ENCODE results near the gene SEMA4F.

The SEMA4F gene

GRCh38 chr2:74668087-74668486 lies 14.0 kb downstream of the SEMA4F start:
- no peak for DNase-seq

- DNase-seq: no peak
These were observed 16.2 kb downstream of the SEMA4F start for GRCh38 chr2:74670263-74670662.

- DNase-seq: no peak
These were observed 17.4 kb downstream of the SEMA4F start for GRCh38 chr2:74671479-74671878.

GRCh38 chr2:74673826-74674528 lies 19.9 kb downstream of the SEMA4F start:
- DNase-seq: no peak

GRCh38 chr2:74675090-74675489 lies 21.0 kb downstream of the SEMA4F start:
- DNase-seq: no peak

GRCh38 chr2:74676331-74676730 lies 22.3 kb downstream of the SEMA4F start:
- DNase-seq: no peak

- DNase-seq: no peak
These were observed 25.6 kb downstream of the SEMA4F start for GRCh38 chr2:74679615-74680014.

GRCh38 chr2:74682501-74682900 lies 28.5 kb downstream of the SEMA4F start:
- DNase-seq: no peak

GRCh38 chr2:74685408-74685807 lies 31.4 kb downstream of the SEMA4F start:
- no peak for DNase-seq

GRCh38 chr2:74688881-74689280 lies 34.8 kb downstream of the SEMA4F start:
- no peak for DNase-seq

- no peak for DNase-seq
These were observed 35.6 kb downstream of the SEMA4F start for GRCh38 chr2:74689671-74690070.

GRCh38 chr2:74690571-74690970 lies 36.5 kb downstream of the SEMA4F start:
- peak in 6 of 56 donors; percentile 1 to 24 (median 4) for DNase-seq

- no peak for DNase-seq
These were observed 37.9 kb downstream of the SEMA4F start for GRCh38 chr2:74691929-74692328.

GRCh38 chr2:74693213-74693612 lies 39.2 kb downstream of the SEMA4F start:
- DNase-seq: no peak

- DNase-seq: no peak
These were observed 39.6 kb downstream of the SEMA4F start for GRCh38 chr2:74693668-74694067.

GRCh38 chr2:74694281-74694680 lies 40.2 kb downstream of the SEMA4F start:
- DNase-seq: no peak

GRCh38 chr2:74695663-74696062 lies 41.6 kb downstream of the SEMA4F start:
- no peak for DNase-seq

- DNase-seq: no peak
These were observed 42.8 kb downstream of the SEMA4F start for GRCh38 chr2:74696829-74697228.

GRCh38 chr2:74700643-74701372 lies 46.8 kb downstream of the SEMA4F start:
- no peak for DNase-seq

GRCh38 chr2:74702001-74702715 lies 48.1 kb downstream of the SEMA4F start:
- no peak for DNase-seq

GRCh38 chr2:74703373-74703772 lies 49.3 kb downstream of the SEMA4F start:
- DNase-seq: no peak

GRCh38 chr2:74704216-74704615 lies 50.2 kb downstream of the SEMA4F start:
- DNase-seq: no peak

Measured in nucleus accumbens (tissue), 56 donors.